ENCODE data around the gene MDN1.
A peak's percentile ranks its signal among the peaks of the same experiment; 100 is the strongest.
"Not testable (repeated sequence)": the region's sequence is repeated elsewhere in the genome, so short reads cannot be mapped to it uniquely, and the experiment has no call there.

Gene MDN1

DNA sequence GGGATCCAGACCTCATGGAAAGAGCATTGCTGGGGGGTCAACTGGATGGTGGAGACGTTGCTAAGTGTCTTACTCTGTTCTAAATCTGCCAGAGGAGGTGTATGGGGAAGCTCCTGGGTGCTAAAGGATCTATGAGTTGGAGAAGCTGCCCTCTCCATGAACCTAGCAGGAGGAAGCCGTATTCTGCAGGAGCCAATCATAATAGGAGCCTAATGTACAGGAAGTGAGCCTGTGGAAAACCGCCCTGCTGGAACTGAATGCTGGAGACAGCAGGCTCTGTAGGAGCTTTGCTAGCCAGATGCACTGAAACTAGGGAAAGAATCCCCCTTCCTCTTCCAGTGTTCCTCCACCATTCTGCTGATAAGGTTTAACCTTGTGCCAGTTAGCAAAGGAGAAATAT lies 20.9 kb upstream of the MDN1 start:
- H3K4me3 ChIP-seq (ENCODE audit: low read depth, low read length), result no peak overlapping the region
- no peak overlapping the region for H3K9ac ChIP-seq (ENCODE audit: low read depth, low read length)
- H3K36me3 ChIP-seq (ENCODE audit: control insufficient read depth, insufficient read depth, low read length), result peaks cover 7% of the 10 kb centered on the region
- no peaks in the 10 kb centered on the region for H3K9me3 ChIP-seq (ENCODE audit: control insufficient read depth, insufficient read depth, low read length)
- no peaks in the 10 kb centered on the region for H3K27me3 ChIP-seq (ENCODE audit: control insufficient read depth, insufficient read depth, low read length)
- no peaks in the 10 kb centered on the region for H3K4me1 ChIP-seq (ENCODE audit: control insufficient read depth, insufficient read depth, low read length)

DNA sequence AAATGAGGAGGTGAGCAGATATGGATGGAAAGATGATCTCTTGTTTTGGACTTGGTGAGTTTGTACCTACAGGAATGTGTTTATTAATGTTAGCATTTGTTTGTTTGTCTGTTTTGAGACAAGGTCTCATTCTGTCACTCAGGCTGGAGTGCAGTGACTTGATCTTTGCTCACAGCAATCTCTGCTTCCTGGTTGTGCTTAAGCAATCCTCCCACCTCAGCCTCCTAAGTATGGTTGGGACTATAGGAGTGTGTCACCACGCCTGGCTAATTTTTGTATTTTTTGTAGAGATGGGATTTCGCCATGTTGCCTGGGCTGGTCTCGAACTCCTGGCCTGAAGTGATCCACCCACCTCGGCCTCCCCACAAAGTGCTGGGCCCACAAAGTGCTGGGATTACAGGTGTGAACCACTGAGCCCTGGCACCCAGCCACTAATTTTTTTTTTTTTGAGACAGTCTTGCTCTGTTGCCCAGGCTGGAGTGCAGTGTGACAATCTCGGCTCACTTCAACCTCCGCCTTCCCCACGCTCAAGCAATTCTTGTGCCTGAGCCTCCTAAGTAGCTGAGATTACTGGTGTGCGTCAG lies 17.1 kb upstream of the MDN1 start:
- Histone ChIP-seq H3K36me3 (ENCODE audit: control insufficient read depth, insufficient read depth, low read length) (peaks cover 18% of the 10 kb centered on the region), H3K9ac (ENCODE audit: low read depth, low read length) (no peak overlapping the region), H3K27me3 (ENCODE audit: control insufficient read depth, insufficient read depth, low read length) (no peaks in the 10 kb centered on the region), H3K9me3 (ENCODE audit: control insufficient read depth, insufficient read depth, low read length) (no peaks in the 10 kb centered on the region), H3K4me3 (ENCODE audit: low read depth, low read length) (no peak overlapping the region), H3K4me1 (ENCODE audit: control insufficient read depth, insufficient read depth, low read length) (no peaks in the 10 kb centered on the region)

DNA sequence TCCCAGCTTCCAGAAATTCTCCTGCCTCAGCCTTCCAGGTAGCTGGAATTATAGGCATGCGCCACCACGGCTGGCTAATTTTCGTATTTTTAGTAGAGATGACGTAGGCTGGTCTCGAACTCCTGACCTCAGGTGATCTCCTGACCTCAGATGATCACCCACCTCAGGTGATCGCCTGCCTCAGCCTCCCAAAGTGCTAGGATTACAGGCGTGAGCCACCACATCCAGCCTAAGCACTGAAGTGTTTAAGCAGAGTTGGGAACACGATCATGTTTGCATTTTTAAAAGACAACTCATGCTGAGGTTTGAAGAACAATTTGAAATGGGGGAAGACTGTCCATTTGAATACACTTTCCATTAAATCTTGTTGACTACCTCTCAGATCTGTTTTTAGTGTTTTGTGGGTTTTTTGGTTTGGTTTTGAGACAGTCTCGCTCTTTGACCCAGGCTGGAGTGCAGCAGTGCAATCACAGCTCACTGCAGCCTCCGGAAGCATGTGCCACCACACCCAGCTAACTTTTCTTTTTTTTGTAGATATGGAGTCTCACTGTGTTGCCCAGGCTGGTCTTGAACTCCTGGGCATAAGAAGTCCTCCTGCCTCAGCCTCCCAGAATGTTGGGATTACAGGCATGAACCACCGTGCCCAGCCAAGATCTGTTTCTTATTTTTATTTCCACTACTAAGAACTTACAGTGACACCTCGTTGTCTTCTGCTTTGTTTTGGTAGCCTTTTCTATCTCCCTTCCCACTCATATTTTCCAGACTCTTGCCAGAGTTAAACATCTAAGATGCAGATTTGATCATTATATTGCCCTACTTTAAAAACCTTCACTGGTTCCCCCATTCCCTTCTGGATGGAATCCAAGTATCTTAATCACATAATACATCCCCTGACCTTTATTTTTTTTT lies 15.5 kb upstream of the MDN1 start:
- no peaks in the 10 kb centered on the region for H3K9me3 ChIP-seq (ENCODE audit: control insufficient read depth, insufficient read depth, low read length)
- H3K36me3 ChIP-seq (ENCODE audit: control insufficient read depth, insufficient read depth, low read length), result peaks cover 18% of the 10 kb centered on the region
- no peaks in the 10 kb centered on the region for H3K4me1 ChIP-seq (ENCODE audit: control insufficient read depth, insufficient read depth, low read length)
- H3K27me3 ChIP-seq (ENCODE audit: control insufficient read depth, insufficient read depth, low read length), result no peaks in the 10 kb centered on the region
- H3K4me3 ChIP-seq (ENCODE audit: low read depth, low read length), result no peak overlapping the region
- H3K9ac ChIP-seq (ENCODE audit: low read depth, low read length), result no peak overlapping the region

DNA sequence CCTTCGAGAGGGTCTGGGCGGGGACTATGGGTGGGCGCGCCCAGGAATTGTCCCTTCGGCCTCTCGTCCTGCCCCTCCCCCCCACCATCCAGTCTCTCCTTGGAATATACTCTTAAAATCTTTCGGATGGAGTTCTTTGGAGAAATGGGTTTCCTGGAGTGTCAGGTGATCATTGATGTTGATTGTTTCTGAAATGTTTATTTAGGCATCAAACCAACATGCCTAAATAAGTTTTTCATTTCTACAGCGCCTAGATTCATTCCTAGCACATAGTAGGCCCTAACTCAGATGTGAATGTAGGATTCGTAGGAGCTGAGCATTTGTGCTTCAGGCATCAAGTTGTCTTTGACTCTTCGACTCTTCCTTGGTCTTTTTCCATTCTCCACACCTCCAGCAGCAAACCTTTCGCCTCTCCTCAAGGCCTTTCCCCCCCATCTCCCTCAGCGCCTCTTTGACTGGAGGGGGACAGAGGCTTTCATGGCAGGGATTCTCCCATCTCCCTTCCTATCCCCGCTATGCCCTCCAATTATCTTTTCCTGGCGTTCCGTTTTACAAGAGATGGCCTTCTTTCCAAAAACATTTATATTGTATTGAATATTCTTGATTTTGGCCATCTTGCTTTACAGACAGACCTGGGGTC lies 10.7 kb upstream of the MDN1 start:
- H3K27me3 ChIP-seq (ENCODE audit: control insufficient read depth, insufficient read depth, low read length), result no peaks in the 10 kb centered on the region
- peak overlapping the region; percentile 88 for H3K4me3 ChIP-seq (ENCODE audit: low read depth, low read length)
- H3K4me1 ChIP-seq (ENCODE audit: control insufficient read depth, insufficient read depth, low read length), result no peaks in the 10 kb centered on the region
- peak overlapping the region; percentile 95 for H3K9ac ChIP-seq (ENCODE audit: low read depth, low read length)
- H3K36me3 ChIP-seq (ENCODE audit: control insufficient read depth, insufficient read depth, low read length), result peaks cover 10% of the 10 kb centered on the region
- H3K9me3 ChIP-seq (ENCODE audit: control insufficient read depth, insufficient read depth, low read length), result no peaks in the 10 kb centered on the region

DNA sequence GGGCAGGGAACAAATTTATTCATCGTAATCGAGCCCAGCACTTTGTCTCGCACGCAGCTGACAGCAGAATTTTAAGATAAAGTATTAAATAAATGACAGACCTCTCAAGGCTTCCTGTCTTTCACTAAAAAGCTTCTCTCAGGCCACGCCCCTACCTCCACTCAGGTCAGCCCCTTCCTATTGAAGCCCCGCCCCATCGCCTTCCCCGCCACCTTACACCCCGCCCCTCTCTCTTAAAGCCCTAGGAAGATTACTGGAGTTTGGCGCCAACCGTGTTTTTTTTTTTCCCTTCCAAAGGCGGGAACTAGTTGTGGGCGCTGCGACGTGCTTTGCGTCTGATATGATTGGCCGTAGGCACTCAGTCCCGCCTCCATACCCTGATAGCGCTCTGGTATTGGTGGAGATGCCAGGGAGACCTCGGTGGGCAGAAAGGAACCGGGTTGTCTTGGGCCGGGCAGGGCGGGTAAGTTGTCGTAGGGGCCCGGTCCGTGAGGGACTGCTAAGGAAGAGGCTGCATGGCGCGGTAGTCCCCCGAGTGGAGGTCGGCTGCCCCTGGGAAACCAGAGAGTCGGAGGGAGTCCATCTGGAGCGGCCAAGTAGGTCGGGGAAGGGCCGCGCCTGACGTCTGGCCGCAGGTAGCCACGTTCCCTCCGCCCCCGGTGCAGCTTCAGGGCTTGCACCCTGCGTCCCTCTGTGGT lies 10.0 kb upstream of the MDN1 start, which contains the start of gene CASP8AP2:
Gene CASP8AP2 (plus strand): TSS at position 409 of the 698 bp plus-strand sequence.
- peaks cover 10% of the 10 kb centered on the region for H3K36me3 ChIP-seq (ENCODE audit: control insufficient read depth, insufficient read depth, low read length)
- peak within 1 kb of the TSS; percentile 90 for H3K4me3 ChIP-seq (ENCODE audit: low read depth, low read length)
- H3K9ac ChIP-seq (ENCODE audit: low read depth, low read length), result peak within 1 kb of the TSS; percentile 95
- H3K9me3 ChIP-seq (ENCODE audit: control insufficient read depth, insufficient read depth, low read length), result no peaks in the 10 kb centered on the region
- no peaks in the 10 kb centered on the region for H3K4me1 ChIP-seq (ENCODE audit: control insufficient read depth, insufficient read depth, low read length)
- H3K27me3 ChIP-seq (ENCODE audit: control insufficient read depth, insufficient read depth, low read length), result no peaks in the 10 kb centered on the region

DNA sequence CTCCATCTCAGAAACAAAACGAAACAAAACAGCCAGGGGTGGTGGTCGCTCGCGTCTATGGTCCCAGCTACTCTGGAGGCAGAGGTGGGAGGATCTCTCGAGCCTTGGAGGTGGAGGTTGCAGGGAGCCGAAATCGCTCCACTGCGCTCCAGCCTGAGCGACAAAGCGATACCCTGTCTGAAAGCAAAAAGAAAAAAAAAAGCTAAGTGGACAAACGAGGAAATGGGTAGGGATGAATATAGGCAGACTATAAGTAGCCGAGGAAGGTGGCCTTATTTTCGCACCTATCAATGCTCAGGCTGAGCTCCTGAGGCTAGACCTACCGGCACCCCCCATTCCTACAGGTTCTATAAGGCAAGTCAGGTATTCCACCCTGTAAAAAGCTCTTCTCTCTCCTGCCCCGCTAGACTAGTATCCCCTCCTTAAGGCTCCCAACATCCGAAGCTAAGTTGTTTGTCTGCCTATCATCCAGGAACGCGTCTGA lies 9.4 kb upstream of the MDN1 start:
- Histone ChIP-seq H3K27me3 (ENCODE audit: control insufficient read depth, insufficient read depth, low read length) (no peaks in the 10 kb centered on the region), H3K36me3 (ENCODE audit: control insufficient read depth, insufficient read depth, low read length) (peaks cover 10% of the 10 kb centered on the region), H3K4me3 (ENCODE audit: low read depth, low read length) (peak overlapping the region; percentile 90), H3K9ac (ENCODE audit: low read depth, low read length) (peak overlapping the region; percentile 49), H3K4me1 (ENCODE audit: control insufficient read depth, insufficient read depth, low read length) (no peaks in the 10 kb centered on the region), H3K9me3 (ENCODE audit: control insufficient read depth, insufficient read depth, low read length) (no peaks in the 10 kb centered on the region)

DNA sequence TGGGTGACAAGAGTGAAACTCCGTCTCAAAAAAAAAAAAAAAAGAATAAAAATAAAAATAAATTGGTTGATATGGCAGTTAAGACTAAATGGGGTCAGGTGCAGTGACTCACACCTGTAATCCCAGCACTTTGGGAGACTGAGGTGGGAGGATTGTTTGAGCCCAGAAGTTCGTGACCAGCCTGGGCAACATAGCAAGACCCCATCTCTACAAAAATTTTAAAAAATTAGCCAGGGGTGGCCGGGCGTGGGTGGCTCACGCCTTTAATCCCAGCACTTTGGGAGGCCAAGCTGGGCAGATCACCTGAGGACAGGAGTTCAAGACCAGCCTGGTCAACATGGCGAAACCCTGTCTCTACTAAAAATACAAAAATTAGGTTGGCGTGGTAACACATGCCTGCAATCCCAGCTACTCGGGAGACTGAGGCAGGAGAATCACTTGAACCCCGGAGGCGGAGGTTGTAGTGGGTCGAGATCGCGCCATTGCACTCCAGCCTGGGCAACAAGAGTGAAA lies 8.9 kb upstream of the MDN1 start:
- not testable (repeated sequence) for H3K27me3 ChIP-seq (ENCODE audit: control insufficient read depth, insufficient read depth, low read length); H3K9me3 ChIP-seq (ENCODE audit: control insufficient read depth, insufficient read depth, low read length); H3K4me1 ChIP-seq (ENCODE audit: control insufficient read depth, insufficient read depth, low read length)
- H3K4me3 ChIP-seq (ENCODE audit: low read depth, low read length), result peak overlapping the region; percentile 90
- peak overlapping the region; percentile 49 for H3K9ac ChIP-seq (ENCODE audit: low read depth, low read length)
- peaks cover 10% of the 10 kb centered on the region for H3K36me3 ChIP-seq (ENCODE audit: control insufficient read depth, insufficient read depth, low read length)

DNA sequence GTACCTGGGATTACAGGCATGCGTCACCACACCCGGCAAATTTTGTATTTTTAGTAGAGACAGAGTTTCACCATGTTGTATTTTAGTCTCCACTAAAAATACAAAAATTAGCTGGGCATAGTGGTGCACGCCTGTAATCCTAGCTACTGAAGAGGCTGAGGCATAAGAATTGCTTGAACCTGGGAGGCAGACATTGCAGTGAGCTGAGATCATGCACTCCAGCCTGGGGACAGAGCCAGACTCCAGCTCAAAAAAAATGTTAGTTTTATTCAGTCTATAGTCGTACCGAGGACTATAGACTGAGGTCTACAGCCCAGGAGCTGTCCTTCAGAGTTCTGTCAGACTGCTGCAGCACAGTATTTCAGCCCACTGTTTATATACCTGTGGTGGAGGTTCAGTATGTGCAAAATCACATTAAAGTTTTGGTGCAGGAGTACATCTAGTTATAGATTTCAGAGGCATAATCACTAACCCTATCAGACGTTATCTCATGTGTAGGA lies 6.5 kb upstream of the MDN1 start:
- Histone ChIP-seq H3K36me3 (ENCODE audit: control insufficient read depth, insufficient read depth, low read length) (no peaks in the 10 kb centered on the region), H3K9me3 (ENCODE audit: control insufficient read depth, insufficient read depth, low read length) (no peaks in the 10 kb centered on the region), H3K27me3 (ENCODE audit: control insufficient read depth, insufficient read depth, low read length) (no peaks in the 10 kb centered on the region), H3K9ac (ENCODE audit: low read depth, low read length) (no peak overlapping the region), H3K4me3 (ENCODE audit: low read depth, low read length) (no peak overlapping the region), H3K4me1 (ENCODE audit: control insufficient read depth, insufficient read depth, low read length) (no peaks in the 10 kb centered on the region)

DNA sequence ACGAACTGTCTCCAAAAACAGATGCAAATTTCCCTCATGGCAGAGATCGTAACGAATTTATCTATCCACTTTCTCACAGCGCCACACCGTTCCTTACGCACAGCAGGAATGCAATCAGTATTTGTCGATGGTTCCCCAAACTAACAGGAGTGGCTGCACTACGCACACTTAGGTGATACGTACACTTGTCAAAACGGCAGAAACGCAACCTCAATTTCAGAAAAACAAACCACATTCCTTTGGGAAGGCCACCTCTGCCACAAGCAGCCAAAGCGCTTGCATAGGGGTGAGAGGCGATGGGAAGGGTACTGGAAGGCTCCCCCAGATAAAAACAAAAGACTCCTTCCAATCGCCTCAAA lies 638 bp downstream of the MDN1 start:
- H3K9ac ChIP-seq (ENCODE audit: low read depth, low read length), result peak overlapping the region; percentile 98
- peak overlapping the region; percentile 79 for H3K4me3 ChIP-seq (ENCODE audit: low read depth, low read length)
- H3K4me1 ChIP-seq (ENCODE audit: control insufficient read depth, insufficient read depth, low read length), result peaks cover 4% of the 10 kb centered on the region
- no peaks in the 10 kb centered on the region for H3K27me3 ChIP-seq (ENCODE audit: control insufficient read depth, insufficient read depth, low read length)
- H3K9me3 ChIP-seq (ENCODE audit: control insufficient read depth, insufficient read depth, low read length), result no peaks in the 10 kb centered on the region
- peaks cover 5% of the 10 kb centered on the region for H3K36me3 ChIP-seq (ENCODE audit: control insufficient read depth, insufficient read depth, low read length)

DNA sequence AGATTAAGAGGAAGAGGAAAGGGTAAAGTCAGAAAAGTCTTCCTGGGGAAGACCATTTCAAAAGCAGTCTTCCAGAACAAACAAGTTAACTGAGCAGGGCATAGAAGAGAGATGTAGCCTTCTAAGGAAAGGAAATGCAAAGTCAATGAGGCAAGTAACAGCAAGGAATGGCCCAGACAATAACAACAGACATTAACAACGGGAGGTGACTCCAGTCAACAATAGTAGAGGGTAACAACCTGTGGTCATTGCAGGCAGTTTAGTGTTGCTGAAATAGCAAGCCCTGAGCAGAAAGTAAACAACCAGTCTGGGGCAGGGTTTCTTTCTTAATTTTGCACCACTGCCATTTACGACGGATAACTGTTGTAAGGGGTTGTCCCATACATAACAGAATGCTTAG lies 2.1 kb downstream of the MDN1 start:
- H3K9me3 ChIP-seq (ENCODE audit: control insufficient read depth, insufficient read depth, low read length), result no peaks in the 10 kb centered on the region
- H3K27me3 ChIP-seq (ENCODE audit: control insufficient read depth, insufficient read depth, low read length), result no peaks in the 10 kb centered on the region
- peaks cover 5% of the 10 kb centered on the region for H3K36me3 ChIP-seq (ENCODE audit: control insufficient read depth, insufficient read depth, low read length)
- H3K9ac ChIP-seq (ENCODE audit: low read depth, low read length), result no peak overlapping the region
- H3K4me1 ChIP-seq (ENCODE audit: control insufficient read depth, insufficient read depth, low read length), result peaks cover 4% of the 10 kb centered on the region
- peak overlapping the region; percentile 79 for H3K4me3 ChIP-seq (ENCODE audit: low read depth, low read length)

DNA sequence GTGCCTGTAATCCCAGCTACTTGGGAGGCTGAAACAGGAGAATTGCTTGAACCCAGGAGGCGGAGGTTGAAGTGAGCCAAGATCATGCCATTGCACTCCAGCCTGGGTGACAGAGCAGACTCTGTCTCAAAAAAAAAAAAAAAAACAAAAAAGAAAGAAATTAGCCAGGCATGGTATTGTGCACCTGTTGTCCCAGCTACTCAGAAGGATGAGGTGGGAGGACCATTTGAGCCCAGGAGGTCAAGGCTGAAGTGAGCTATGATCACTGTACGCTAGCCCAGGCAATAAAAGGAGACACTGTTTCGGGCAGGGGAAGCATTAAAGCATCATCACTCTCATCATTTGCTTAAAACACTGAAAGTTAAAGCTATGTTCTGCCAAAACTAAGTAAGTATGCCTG lies 6.2 kb downstream of the MDN1 start:
- H3K4me3 ChIP-seq (ENCODE audit: low read depth, low read length); H3K4me1 ChIP-seq (ENCODE audit: control insufficient read depth, insufficient read depth, low read length); H3K27me3 ChIP-seq (ENCODE audit: control insufficient read depth, insufficient read depth, low read length); H3K36me3 ChIP-seq (ENCODE audit: control insufficient read depth, insufficient read depth, low read length); H3K9me3 ChIP-seq (ENCODE audit: control insufficient read depth, insufficient read depth, low read length); H3K9ac ChIP-seq (ENCODE audit: low read depth, low read length): not testable (repeated sequence)
